Brain microvascular endothelial cell (primary cell): ENCODE data around the gene HP1BP3.

Experiments used
- DNase-seq: peaks from one replicate; pipeline ENCODE4 v3.0.0-alpha.2; 2020
- H3K27ac ChIP-seq: fragments of 250-450 bp; sonication (Bioruptor Pico); 2 replicates; pipeline ENCODE4 v1.5.1; 2020; ENCODE audit warnings: mild to moderate bottlenecking, moderate library complexity
- H3K27me3 ChIP-seq: fragments of 250-450 bp; sonication (Bioruptor Pico); replicated peaks from 2 replicates; pipeline ENCODE4 v1.5.1; 2020; ENCODE audit warnings: mild to moderate bottlenecking
- H3K36me3 ChIP-seq: fragments of 250-450 bp; sonication (Bioruptor Pico); replicated peaks from 2 replicates; pipeline ENCODE4 v1.5.1; 2020; ENCODE audit warnings: mild to moderate bottlenecking
- H3K4me3 ChIP-seq: 2 replicates; pipeline ENCODE4 v1.5.1; 2011; ENCODE audit warnings: low read depth, mild to moderate bottlenecking, control low read depth, low read length, moderate library complexity
- CTCF ChIP-seq: IDR thresholded peaks from 2 replicates; pipeline ENCODE4 v1.5.1; 2011; ENCODE audit warnings: low read depth, mild to moderate bottlenecking, moderate library complexity, low read length, control low read depth, inconsistent platforms; ENCODE audit errors: missing control alignments
- in situ Hi-C: cut with HindIII; loops from 2 replicates; pipeline ENCODE4 v1.10.0; 2017; ENCODE audit warnings: low sequenced_read_pairs, low pct_ligation_motif_present

The HP1BP3 gene

GRCh38 chr1:20767271-20767670 lies 19.8 kb downstream of the HP1BP3 start:
- in situ Hi-C loops: no loop called here
- Histone ChIP-seq H3K36me3 (peaks cover 79% of the 10 kb centered on the region), H3K27ac (no peak overlapping the region), H3K27me3 (no peaks in the 10 kb centered on the region), H3K4me3 (no peak overlapping the region)
- TF ChIP-seq CTCF: no peak
- DNase-seq: no peak

- in situ Hi-C loops: no loop called here
These were observed 23.7 kb downstream of the HP1BP3 start for GRCh38 chr1:20763417-20763816.

GRCh38 chr1:20760322-20760721 lies 26.8 kb downstream of the HP1BP3 start:
- TF ChIP-seq CTCF: no peak
- DNase-seq: no peak
- Histone ChIP-seq H3K27me3 (no peaks in the 10 kb centered on the region), H3K27ac (no peak overlapping the region), H3K36me3 (peaks cover 67% of the 10 kb centered on the region), H3K4me3 (no peak overlapping the region)
- in situ Hi-C loops: no loop called here

More at GRCh38 chr1:20763417-20763816, 23.7 kb downstream of the HP1BP3 start:
- TF ChIP-seq CTCF: no peak
- H3K27me3 ChIP-seq: no peaks in the 10 kb centered on the region
- no peak overlapping the region for H3K4me3 ChIP-seq
- peaks cover 71% of the 10 kb centered on the region for H3K36me3 ChIP-seq
- no peak overlapping the region for H3K27ac ChIP-seq
- no peak for DNase-seq

GRCh38 chr1:20753589-20753988 lies 33.5 kb downstream of the HP1BP3 start:
- no peak for TF ChIP-seq CTCF
- no peak overlapping the region for H3K4me3 ChIP-seq
- in situ Hi-C loops: no loop called here
- no peaks in the 10 kb centered on the region for H3K27me3 ChIP-seq
- peaks cover 44% of the 10 kb centered on the region for H3K36me3 ChIP-seq
- no peak for DNase-seq
- H3K27ac ChIP-seq: no peak overlapping the region

- Histone ChIP-seq H3K27me3 (no peaks in the 10 kb centered on the region), H3K36me3 (peaks cover 45% of the 10 kb centered on the region), H3K27ac (no peak overlapping the region), H3K4me3 (no peak overlapping the region)
- in situ Hi-C loops: no loop called here
- TF ChIP-seq CTCF: no peak
- DNase-seq: no peak
These were observed 35.6 kb downstream of the HP1BP3 start for GRCh38 chr1:20751462-20751990.

- H3K27me3 ChIP-seq: no peaks in the 10 kb centered on the region
- no peak for TF ChIP-seq CTCF
- no peak overlapping the region for H3K27ac ChIP-seq
- peaks cover 37% of the 10 kb centered on the region for H3K36me3 ChIP-seq
- DNase-seq: no peak
- in situ Hi-C loops: no loop called here
- H3K4me3 ChIP-seq: no peak overlapping the region
These were observed 44.4 kb downstream of the HP1BP3 start for GRCh38 chr1:20742671-20743070.
